Karpas-422 (cell line): ENCODE measurements around the gene OTOR. TPM values are rescaled to one million over a fixed set of nuclear protein-coding genes. Genes with fewer than 3 reads are reported as not detected.

ENCODE experiments used
- DNase-seq: peaks from one replicate; pipeline ENCODE4 v3.0.0-alpha.2; 2015
- H2AFZ ChIP-seq: fragments of 200-600 bp; sonication (generic); 2 replicates; pipeline ENCODE4 v1.6.1; 2014; ENCODE audit warnings: antibody characterized with exemption, low read length, mixed read lengths
- H3K27ac ChIP-seq: fragments of 200-600 bp; sonication (generic); 2 replicates; pipeline ENCODE4 v1.5.1; 2014; ENCODE audit warnings: mild to moderate bottlenecking, low read length, moderate library complexity
- H3K27me3 ChIP-seq: fragments of 200-600 bp; sonication (generic); 2 replicates; pipeline ENCODE4 v1.6.1; 2014; ENCODE audit warnings: low read length, mixed read lengths
- H3K36me3 ChIP-seq: fragments of 200-600 bp; sonication (generic); 2 replicates; pipeline ENCODE4 v1.6.1; 2014; ENCODE audit warnings: low read length, mixed read lengths; ENCODE audit not compliant: insufficient read depth
- H3K4me1 ChIP-seq: fragments of 200-600 bp; sonication (generic); 2 replicates; pipeline ENCODE4 v1.6.1; 2014; ENCODE audit warnings: mild to moderate bottlenecking, low read length, mixed read lengths
- H3K4me2 ChIP-seq: fragments of 200-600 bp; sonication (generic); 2 replicates; pipeline ENCODE4 v1.6.1; 2014; ENCODE audit warnings: low read length, low read depth, mild to moderate bottlenecking; ENCODE audit not compliant: poor library complexity, severe bottlenecking
- H3K4me3 ChIP-seq: fragments of 200-600 bp; sonication (generic); 2 replicates; pipeline ENCODE4 v1.5.1; 2014; ENCODE audit warnings: mild to moderate bottlenecking, antibody characterized with exemption, low read length, mixed read lengths
- H3K79me2 ChIP-seq: fragments of 200-600 bp; sonication (generic); 2 replicates; pipeline ENCODE4 v1.6.1; 2014; ENCODE audit warnings: mild to moderate bottlenecking, low read length, mixed read lengths
- H3K9ac ChIP-seq: fragments of 200-600 bp; sonication (generic); 2 replicates; pipeline ENCODE4 v1.6.0; 2014; ENCODE audit warnings: low read length
- H3K9me2 ChIP-seq: fragments of 200-600 bp; sonication (generic), shearing (Covaris generic); replicated peaks from 2 replicates; pipeline ENCODE4 v1.6.0; 2014; ENCODE audit warnings: mild to moderate bottlenecking, low read length, moderate library complexity; ENCODE audit not compliant: insufficient read depth
- H3K9me3 ChIP-seq: fragments of 300-700, 200-600 bp; sonication (generic); 2 replicates; pipeline ENCODE4 v1.6.1; 2014; ENCODE audit warnings: low read length, mixed read lengths
- H4K20me1 ChIP-seq: fragments of 200-600 bp; sonication (generic); 2 replicates; pipeline ENCODE4 v1.6.1; 2014; ENCODE audit warnings: mild to moderate bottlenecking, antibody characterized with exemption, low read length, low read depth; ENCODE audit not compliant: insufficient read depth
- total RNA-seq: library from RNA; depleted of rRNA; stranded (reverse); fragments of >200 nt; shearing (Covaris generic); gene quantifications from 2 replicates; pipeline ENCODE4 v1.2.3, GENCODE V29; 2014; ENCODE audit warnings: low replicate concordance

Gene OTOR
- total RNA-seq, 1 experiment from 2014 or later = not detected

DNA sequence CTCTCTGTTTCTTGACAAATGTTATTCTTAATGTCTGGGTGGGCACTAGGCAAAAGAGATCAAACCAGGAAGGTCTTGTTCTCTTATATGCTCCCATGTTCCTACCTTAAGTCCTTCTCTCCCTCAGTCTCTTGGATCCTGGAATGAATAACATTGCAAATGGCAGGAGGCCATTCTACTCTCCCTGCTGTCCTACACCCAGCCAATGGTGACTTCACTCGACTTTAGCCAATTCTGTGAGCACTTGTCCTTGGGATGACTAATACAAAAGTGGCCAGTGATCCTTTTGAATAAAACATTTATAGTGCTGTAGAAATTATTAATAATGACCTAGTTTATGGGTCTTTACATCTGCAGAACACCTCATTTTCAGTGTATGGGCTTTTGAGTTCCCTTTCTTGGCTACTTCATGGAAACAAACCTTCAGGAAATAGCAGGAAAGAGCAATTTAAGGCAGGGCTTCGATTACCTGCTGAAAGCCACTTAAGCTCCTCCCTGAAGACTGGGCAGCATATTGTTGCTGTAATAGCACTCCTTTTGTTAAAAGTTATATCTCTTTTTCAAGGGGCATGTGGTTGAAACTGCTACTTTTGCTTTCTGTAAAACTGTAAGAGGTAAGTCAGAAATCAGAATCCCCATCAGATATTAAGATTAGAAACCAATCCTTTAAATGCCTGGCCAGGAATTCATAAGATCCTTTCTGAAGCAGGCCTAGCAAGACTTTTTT lies 10.5 kb downstream of the OTOR start:
- H3K4me3 ChIP-seq = no peak overlapping the region

DNA sequence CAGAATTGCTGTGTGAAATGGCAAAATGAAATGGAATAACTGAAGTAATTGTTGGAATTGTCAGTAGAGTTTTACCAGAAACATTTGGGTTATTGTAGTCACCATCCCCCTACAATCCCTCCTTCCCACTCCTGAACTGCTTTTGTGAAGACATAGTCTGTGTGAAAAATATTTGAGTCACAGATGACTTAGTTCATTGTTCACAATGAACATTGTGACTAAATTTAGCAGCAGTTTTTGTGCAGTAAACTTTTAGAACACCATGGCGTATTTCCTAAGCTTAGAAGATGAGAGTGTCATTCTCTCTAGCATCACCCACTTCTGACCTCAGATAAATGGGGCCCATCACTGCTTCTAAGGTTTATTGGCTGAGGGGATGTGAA lies 11.0 kb downstream of the OTOR start:
- Histone ChIP-seq H3K4me2 (no peak overlapping the region), H3K4me1 (no peaks in the 10 kb centered on the region), H3K9me2 (no peaks in the 10 kb centered on the region), H2AFZ (no peak overlapping the region), H3K9ac (no peak overlapping the region), H4K20me1 (no peaks in the 10 kb centered on the region), H3K4me3 (no peak overlapping the region), H3K36me3 (no peaks in the 10 kb centered on the region), H3K79me2 (no peaks in the 10 kb centered on the region), H3K9me3 (no peaks in the 10 kb centered on the region), H3K27ac (no peak overlapping the region), H3K27me3 (no peaks in the 10 kb centered on the region)
- DNase-seq = no peak

More for the DNA sequence above, 10.5 kb downstream of the OTOR start:
- Histone ChIP-seq H3K4me2 (no peak overlapping the region), H3K9me3 (no peaks in the 10 kb centered on the region), H3K9me2 (no peaks in the 10 kb centered on the region), H3K36me3 (no peaks in the 10 kb centered on the region), H3K79me2 (no peaks in the 10 kb centered on the region), H3K27me3 (no peaks in the 10 kb centered on the region), H2AFZ (no peak overlapping the region), H3K4me1 (no peaks in the 10 kb centered on the region), H3K9ac (no peak overlapping the region), H4K20me1 (no peaks in the 10 kb centered on the region), H3K27ac (no peak overlapping the region)
- DNase-seq = no peak

GRCh38 chr20:16760431-16761304 lies 12.5 kb downstream of the OTOR start:
- Histone ChIP-seq H3K79me2 (no peaks in the 10 kb centered on the region), H3K4me2 (no peak overlapping the region), H3K9me2 (no peaks in the 10 kb centered on the region), H3K36me3 (no peaks in the 10 kb centered on the region), H3K27ac (no peak overlapping the region), H4K20me1 (no peaks in the 10 kb centered on the region), H2AFZ (no peak overlapping the region), H3K4me1 (no peaks in the 10 kb centered on the region), H3K27me3 (no peaks in the 10 kb centered on the region), H3K4me3 (no peak overlapping the region), H3K9ac (no peak overlapping the region), H3K9me3 (no peaks in the 10 kb centered on the region)
- DNase-seq = no peak

DNA sequence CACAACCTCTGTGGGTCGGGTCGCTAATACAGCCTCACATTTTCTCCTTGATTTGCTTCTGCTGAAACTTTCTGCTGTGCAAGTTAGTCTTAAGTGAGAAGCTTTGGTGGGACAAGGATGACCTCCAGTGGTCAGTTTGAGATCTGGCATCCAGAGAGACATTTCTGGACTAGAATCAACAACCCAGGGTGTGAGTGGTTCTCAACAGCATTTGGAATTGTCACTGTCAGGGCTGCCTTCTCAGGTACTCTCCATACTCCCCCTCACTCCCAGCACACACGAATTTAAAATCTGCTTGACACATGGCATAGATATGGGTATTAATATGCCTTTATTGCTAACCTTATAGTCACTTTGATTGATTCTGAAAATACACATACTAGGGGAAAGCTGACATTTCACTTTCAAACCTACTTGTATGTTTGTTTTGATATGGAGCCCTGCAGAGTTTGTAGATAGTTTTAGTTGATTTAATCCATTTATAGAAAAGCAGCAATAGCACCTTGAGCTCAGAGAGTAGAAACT lies 13.2 kb downstream of the OTOR start:
- no peaks in the 10 kb centered on the region for H3K27me3 ChIP-seq
- peak; percentile 86 for DNase-seq
- H3K79me2 ChIP-seq = no peaks in the 10 kb centered on the region
- no peaks in the 10 kb centered on the region for H4K20me1 ChIP-seq
- H3K9ac ChIP-seq = no peak overlapping the region
- no peak overlapping the region for H3K27ac ChIP-seq
- H3K4me1 ChIP-seq = no peaks in the 10 kb centered on the region
- no peak overlapping the region for H3K4me3 ChIP-seq
- no peak overlapping the region for H2AFZ ChIP-seq
- no peaks in the 10 kb centered on the region for H3K9me3 ChIP-seq
- H3K9me2 ChIP-seq = no peaks in the 10 kb centered on the region
- H3K36me3 ChIP-seq = no peaks in the 10 kb centered on the region
- no peak overlapping the region for H3K4me2 ChIP-seq

GRCh38 chr20:16764560-16764959 lies 16.4 kb downstream of the OTOR start:
- no peak overlapping the region for H2AFZ ChIP-seq
- no peaks in the 10 kb centered on the region for H3K27me3 ChIP-seq
- no peaks in the 10 kb centered on the region for H4K20me1 ChIP-seq
- H3K4me1 ChIP-seq = no peaks in the 10 kb centered on the region
- no peak for DNase-seq
- H3K79me2 ChIP-seq = no peaks in the 10 kb centered on the region
- H3K9me3 ChIP-seq = no peaks in the 10 kb centered on the region
- H3K36me3 ChIP-seq = no peaks in the 10 kb centered on the region
- H3K9ac ChIP-seq = no peak overlapping the region
- no peak overlapping the region for H3K4me2 ChIP-seq
- no peak overlapping the region for H3K4me3 ChIP-seq
- H3K9me2 ChIP-seq = no peaks in the 10 kb centered on the region
- H3K27ac ChIP-seq = no peak overlapping the region

- H3K79me2 ChIP-seq = no peaks in the 10 kb centered on the region
- H3K36me3 ChIP-seq = no peaks in the 10 kb centered on the region
- no peak for DNase-seq
- no peaks in the 10 kb centered on the region for H4K20me1 ChIP-seq
- H3K9me2 ChIP-seq = no peaks in the 10 kb centered on the region
- H3K4me3 ChIP-seq = no peak overlapping the region
- H3K27me3 ChIP-seq = no peaks in the 10 kb centered on the region
- H3K9me3 ChIP-seq = no peaks in the 10 kb centered on the region
- H2AFZ ChIP-seq = no peak overlapping the region
- no peak overlapping the region for H3K4me2 ChIP-seq
- no peak overlapping the region for H3K9ac ChIP-seq
- H3K27ac ChIP-seq = no peak overlapping the region
- no peaks in the 10 kb centered on the region for H3K4me1 ChIP-seq
Measured at GRCh38 chr20:16771213-16771612, 23.1 kb downstream of the OTOR start.

GRCh38 chr20:16775961-16776360 lies 27.8 kb downstream of the OTOR start:
- Histone ChIP-seq H3K9ac (no peak overlapping the region), H3K9me3 (no peaks in the 10 kb centered on the region), H2AFZ (no peak overlapping the region), H3K36me3 (no peaks in the 10 kb centered on the region), H3K4me1 (no peaks in the 10 kb centered on the region), H4K20me1 (no peaks in the 10 kb centered on the region), H3K27ac (no peak overlapping the region), H3K4me3 (no peak overlapping the region), H3K9me2 (no peaks in the 10 kb centered on the region), H3K27me3 (no peaks in the 10 kb centered on the region), H3K79me2 (no peaks in the 10 kb centered on the region), H3K4me2 (no peak overlapping the region)
- no peak for DNase-seq

DNA sequence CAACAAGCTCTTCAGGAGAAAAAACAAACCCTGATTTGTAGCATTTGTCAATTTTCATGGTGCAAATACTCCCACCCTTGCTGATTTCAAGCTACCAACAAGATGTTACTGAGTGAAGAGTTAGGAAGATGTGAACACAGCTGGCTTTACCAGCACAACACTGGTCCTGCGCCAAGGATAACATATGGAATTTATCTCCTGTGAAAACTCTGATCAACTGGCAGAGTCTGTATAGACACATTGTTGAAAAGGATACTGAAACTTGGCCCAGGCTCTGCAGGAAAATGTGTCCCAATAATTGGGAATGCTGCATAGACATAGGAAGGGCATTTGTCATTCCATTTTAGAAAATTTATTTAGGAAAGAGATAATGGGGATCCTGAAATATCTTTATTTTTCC lies 29.0 kb downstream of the OTOR start:
- Histone ChIP-seq H2AFZ (no peak overlapping the region), H3K9me2 (no peaks in the 10 kb centered on the region), H3K27me3 (no peaks in the 10 kb centered on the region), H3K79me2 (no peaks in the 10 kb centered on the region), H3K9me3 (no peaks in the 10 kb centered on the region), H3K9ac (no peak overlapping the region), H3K4me2 (no peak overlapping the region), H4K20me1 (no peaks in the 10 kb centered on the region), H3K4me3 (no peak overlapping the region), H3K27ac (no peak overlapping the region), H3K36me3 (no peaks in the 10 kb centered on the region), H3K4me1 (no peaks in the 10 kb centered on the region)
- DNase-seq = no peak
